ENCODE results near the gene OR6C4. TPM values are rescaled to one million over a fixed set of nuclear protein-coding genes. Genes with fewer than 3 reads are reported as not detected.
"Not testable (repeated sequence)": the region's sequence is repeated elsewhere in the genome, so short reads cannot be mapped to it uniquely, and the experiment has no call there.

The OR6C4 gene
- total RNA-seq, 3 donors from 2014 or later, result not detected

DNA sequence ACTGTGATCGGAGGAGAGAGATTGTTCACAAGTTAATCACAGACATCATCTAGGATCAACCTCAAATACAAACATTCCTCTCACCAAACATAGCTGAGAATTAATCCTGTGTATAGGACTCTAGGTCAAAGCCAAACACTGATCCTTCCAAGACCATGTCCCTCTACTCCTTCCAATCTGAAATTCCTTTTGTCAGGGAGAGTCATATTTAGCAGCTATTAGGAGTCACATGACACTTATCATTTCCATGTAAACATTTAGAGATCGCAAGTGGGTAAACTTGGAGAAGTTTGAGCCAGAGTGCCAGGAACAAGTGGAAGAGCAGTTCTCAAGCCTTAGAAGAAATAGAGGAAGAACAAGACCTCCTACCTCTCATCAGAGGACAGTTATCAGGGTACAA lies 36.4 kb downstream of the OR6C4 start:
- Histone ChIP-seq H3K4me1 (no peaks in the 10 kb centered on the region), H3K9me3 (no peaks in the 10 kb centered on the region), H3K27ac (no peak overlapping the region), H3K4me3 (no peak overlapping the region), H3K36me3 (no peaks in the 10 kb centered on the region), H3K27me3 (no peaks in the 10 kb centered on the region)
- no peak for DNase-seq (ENCODE audit: low spot score in 2 of 2)
- intact Hi-C loops (cut with DNase I; ENCODE audit: low total_unique reads), result no loop called here
- TF ChIP-seq POLR2A (IDR thresholded peaks at IDR 0.05) (no peak), POLR2AphosphoS5 (IDR thresholded peaks at IDR 0.05) (no peak)
- TF ChIP-seq, protein P1, sequence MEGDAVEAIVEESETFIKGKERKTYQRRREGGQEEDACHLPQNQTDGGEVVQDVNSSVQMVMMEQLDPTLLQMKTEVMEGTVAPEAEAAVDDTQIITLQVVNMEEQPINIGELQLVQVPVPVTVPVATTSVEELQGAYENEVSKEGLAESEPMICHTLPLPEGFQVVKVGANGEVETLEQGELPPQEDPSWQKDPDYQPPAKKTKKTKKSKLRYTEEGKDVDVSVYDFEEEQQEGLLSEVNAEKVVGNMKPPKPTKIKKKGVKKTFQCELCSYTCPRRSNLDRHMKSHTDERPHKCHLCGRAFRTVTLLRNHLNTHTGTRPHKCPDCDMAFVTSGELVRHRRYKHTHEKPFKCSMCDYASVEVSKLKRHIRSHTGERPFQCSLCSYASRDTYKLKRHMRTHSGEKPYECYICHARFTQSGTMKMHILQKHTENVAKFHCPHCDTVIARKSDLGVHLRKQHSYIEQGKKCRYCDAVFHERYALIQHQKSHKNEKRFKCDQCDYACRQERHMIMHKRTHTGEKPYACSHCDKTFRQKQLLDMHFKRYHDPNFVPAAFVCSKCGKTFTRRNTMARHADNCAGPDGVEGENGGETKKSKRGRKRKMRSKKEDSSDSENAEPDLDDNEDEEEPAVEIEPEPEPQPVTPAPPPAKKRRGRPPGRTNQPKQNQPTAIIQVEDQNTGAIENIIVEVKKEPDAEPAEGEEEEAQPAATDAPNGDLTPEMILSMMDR (IDR thresholded peaks at IDR 0.05), result no peak

DNA sequence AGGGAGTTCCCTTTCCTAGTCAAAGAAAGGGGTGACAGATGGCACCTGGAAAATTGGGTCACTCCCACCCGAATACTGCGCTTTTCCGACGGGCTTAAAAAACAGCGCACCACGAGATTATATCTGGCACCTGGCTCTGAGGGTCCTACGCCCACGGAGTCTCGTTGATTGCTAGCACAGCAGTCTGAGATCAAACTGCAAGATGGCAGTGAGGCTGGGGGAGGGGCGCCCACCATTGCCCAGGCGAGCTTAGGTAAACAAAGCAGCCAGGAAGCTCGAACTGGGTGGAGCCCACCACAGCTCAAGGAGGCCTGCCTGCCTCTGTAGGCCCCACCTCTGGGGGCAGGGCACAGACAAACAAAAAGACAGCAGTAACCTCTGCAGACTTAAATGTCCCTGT lies 40.8 kb downstream of the OR6C4 start:
- intact Hi-C loops (cut with DNase I; ENCODE audit: low total_unique reads); DNase-seq (ENCODE audit: low spot score in 2 of 2); H3K4me3 ChIP-seq; H3K36me3 ChIP-seq; H3K9me3 ChIP-seq; H3K4me1 ChIP-seq; H3K27me3 ChIP-seq; H3K27ac ChIP-seq: not testable (repeated sequence)

Other genes starting within 250 kb of the OR6C4 start
- not detected for gene OR6C1, start 235.3 kb upstream of the OR6C4 start, total RNA-seq
- gene OR6C3, start 218.9 kb upstream of the OR6C4 start, total RNA-seq, result not detected
- not detected for gene OR6C75, start 186.6 kb upstream of the OR6C4 start, total RNA-seq
- not detected for gene OR6C65, start 149.1 kb upstream of the OR6C4 start, total RNA-seq
- not detected for gene OR6C76, start 123.3 kb upstream of the OR6C4 start, total RNA-seq
- not detected for gene OR6C2, start 105.5 kb upstream of the OR6C4 start, total RNA-seq
- gene OR6C70, start 79.5 kb upstream of the OR6C4 start, total RNA-seq, result not detected
- gene OR6C68, start 57.2 kb upstream of the OR6C4 start, total RNA-seq, result not detected
- not detected for gene OR2AP1, start 22.9 kb downstream of the OR6C4 start, total RNA-seq
- not detected for gene OR10P1, start 87.3 kb downstream of the OR6C4 start, total RNA-seq
- 100 to 1,000 TPM in 1 of 3 donors, 10 to 100 TPM in 2; 20.5 to 190 (median 33.1) TPM for gene ITGA7, start 158.3 kb downstream of the OR6C4 start, total RNA-seq
- gene BLOC1S1, start 166.4 kb downstream of the OR6C4 start, total RNA-seq, result 100 to 1,000 TPM; 141 to 238 (median 162) TPM
- gene RDH5, start 170.8 kb downstream of the OR6C4 start, total RNA-seq, result 10 to 100 TPM; 18.9 to 90.9 (median 21.6) TPM
- gene CD63, start 179.4 kb downstream of the OR6C4 start, total RNA-seq, result 100 to 1,000 TPM; 540 to 910 (median 777) TPM
- gene GDF11, start 193.5 kb downstream of the OR6C4 start, total RNA-seq, result 1 to 10 TPM in 1 of 3 donors, under 1 TPM in 2; 0.64 to 1.6 (median 0.88) TPM